ENCODE measurements around the gene XPR1.

- TF ChIP-seq POLR2A (IDR thresholded peaks at IDR 0.05) (no peak), CTCF (IDR thresholded peaks at IDR 0.05) (no peak)
These were observed 230.5 kb downstream of the XPR1 start for GRCh38 chr1:180862305-180862704.
